Measurements from ENCODE around the gene GARNL3.

GARNL3 gene

GRCh38 chr9:127402401-127403090, 138.0 kb downstream of the GARNL3 start:
- DNase-seq (ENCODE audit: insufficient read length, low spot score) (no peak), FAIRE-seq (no peak)
- TF ChIP-seq CTCF (IDR thresholded peaks at IDR 0.05; ENCODE audit: insufficient read depth, missing control alignments) = no peak

GRCh38 chr9:127403507-127404192, 139.1 kb downstream of the GARNL3 start:
- no peak for TF ChIP-seq CTCF (IDR thresholded peaks at IDR 0.05; ENCODE audit: insufficient read depth, missing control alignments)
- DNase-seq (ENCODE audit: insufficient read length, low spot score) (no peak), FAIRE-seq (no peak)

- TF ChIP-seq CTCF (IDR thresholded peaks at IDR 0.05; ENCODE audit: insufficient read depth, missing control alignments) = no peak
- FAIRE-seq (no peak), DNase-seq (ENCODE audit: insufficient read length, low spot score) (no peak)
Observed at GRCh38 chr9:127404631-127405030, 140.1 kb downstream of the GARNL3 start.

GRCh38 chr9:127405344-127406125, 141.0 kb downstream of the GARNL3 start:
- no peak for FAIRE-seq

GRCh38 chr9:127406799-127407491, 142.4 kb downstream of the GARNL3 start:
- DNase-seq (ENCODE audit: insufficient read length, low spot score) (no peak), FAIRE-seq (no peak)
- TF ChIP-seq CTCF (IDR thresholded peaks at IDR 0.05; ENCODE audit: insufficient read depth, missing control alignments) = no peak

More at GRCh38 chr9:127405344-127406125, 141.0 kb downstream of the GARNL3 start:
- no peak for DNase-seq (ENCODE audit: insufficient read length, low spot score)
- no peak for TF ChIP-seq CTCF (IDR thresholded peaks at IDR 0.05; ENCODE audit: insufficient read depth, missing control alignments)

- no peak for TF ChIP-seq CTCF (IDR thresholded peaks at IDR 0.05; ENCODE audit: insufficient read depth, missing control alignments)
- DNase-seq (ENCODE audit: insufficient read length, low spot score) (no peak), FAIRE-seq (no peak)
Observed at GRCh38 chr9:127407492-127407843, 142.9 kb downstream of the GARNL3 start.
